Activated effector memory CD4-positive, alpha-beta T cell treated with anti-CD3 and anti-CD28 coated beads, Interleukin-2, amount 50 U/mL, for 16 hours (primary cell): ENCODE measurements around the gene PXDN.
"Not testable (repeated sequence)": the region's sequence is repeated elsewhere in the genome, so short reads cannot be mapped to it uniquely, and the experiment has no call there.

Source experiments
- DNase-seq: peaks from one replicate; pipeline ENCODE4 v3.0.0-alpha.2; 2020

PXDN gene

GRCh38 chr2:1701556-1702185 is 42.6 kb downstream of the PXDN start:
- DNase-seq, result no peak

GRCh38 chr2:1701020-1701419 is 43.3 kb downstream of the PXDN start:
- no peak for DNase-seq

- DNase-seq, result not testable (repeated sequence)
These were observed 43.9 kb downstream of the PXDN start for GRCh38 chr2:1700427-1700826.

- DNase-seq, result no peak
These were observed 45.9 kb downstream of the PXDN start for GRCh38 chr2:1698188-1698945.

- no peak for DNase-seq
These were observed 46.7 kb downstream of the PXDN start for GRCh38 chr2:1697601-1698000.

- DNase-seq, result no peak
These were observed 47.8 kb downstream of the PXDN start for GRCh38 chr2:1696472-1696871.

GRCh38 chr2:1694371-1695271 is 49.7 kb downstream of the PXDN start:
- no peak for DNase-seq

GRCh38 chr2:1693723-1694122 is 50.6 kb downstream of the PXDN start:
- DNase-seq, result no peak

- DNase-seq, result no peak
These were observed 52.0 kb downstream of the PXDN start for GRCh38 chr2:1692342-1692741.

GRCh38 chr2:1691366-1691765 is 52.9 kb downstream of the PXDN start:
- DNase-seq, result no peak

GRCh38 chr2:1690056-1690775 is 54.1 kb downstream of the PXDN start:
- DNase-seq, result no peak

GRCh38 chr2:1688859-1689258 is 55.5 kb downstream of the PXDN start:
- DNase-seq, result no peak

- DNase-seq, result no peak
These were observed 56.2 kb downstream of the PXDN start for GRCh38 chr2:1688161-1688560.

GRCh38 chr2:1687254-1687653 is 57.1 kb downstream of the PXDN start:
- DNase-seq, result no peak

GRCh38 chr2:1686784-1687105 is 57.6 kb downstream of the PXDN start:
- no peak for DNase-seq

GRCh38 chr2:1685957-1686783 is 58.1 kb downstream of the PXDN start:
- no peak for DNase-seq

GRCh38 chr2:1685078-1685956 is 59.0 kb downstream of the PXDN start:
- DNase-seq, result no peak

- no peak for DNase-seq
These were observed 61.0 kb downstream of the PXDN start for GRCh38 chr2:1683297-1683696.

- no peak for DNase-seq
These were observed 62.2 kb downstream of the PXDN start for GRCh38 chr2:1682181-1682440.

GRCh38 chr2:1681323-1682180 is 62.8 kb downstream of the PXDN start:
- DNase-seq, result no peak

- no peak for DNase-seq
These were observed 63.3 kb downstream of the PXDN start for GRCh38 chr2:1681017-1681318.
